Nucleus accumbens (tissue), 56 donors: ENCODE data around the gene ZBTB44.

Experiments
- DNase-seq, 56 donors: peaks; one replicate each; lab custom pipeline; 2025; lab: John Stamatoyannopoulos, UW

Gene ZBTB44

DNA sequence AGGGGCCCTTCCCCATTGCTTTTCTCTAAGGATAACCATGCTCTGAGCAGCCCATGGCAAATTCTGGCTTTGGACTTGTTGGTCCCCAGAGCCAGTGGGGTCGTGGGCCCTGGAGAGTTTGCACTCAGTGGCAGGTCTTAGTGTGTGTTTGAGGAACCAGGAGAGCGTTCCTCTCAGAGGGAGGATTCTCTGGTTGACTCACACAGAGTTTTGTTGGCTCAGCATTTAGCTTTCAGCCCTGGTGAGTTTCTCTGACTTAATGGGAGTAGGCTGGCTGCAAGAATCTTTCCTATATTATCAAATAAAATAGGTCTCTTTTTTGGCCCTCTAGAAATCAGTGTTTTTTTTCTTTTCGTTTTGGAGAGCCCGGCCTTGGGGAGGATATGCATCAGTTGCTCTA lies 134.2 kb downstream of the ZBTB44 start:
- DNase-seq: peak in 5 of 56 donors; percentile 9 to 27 (median 19)

DNA sequence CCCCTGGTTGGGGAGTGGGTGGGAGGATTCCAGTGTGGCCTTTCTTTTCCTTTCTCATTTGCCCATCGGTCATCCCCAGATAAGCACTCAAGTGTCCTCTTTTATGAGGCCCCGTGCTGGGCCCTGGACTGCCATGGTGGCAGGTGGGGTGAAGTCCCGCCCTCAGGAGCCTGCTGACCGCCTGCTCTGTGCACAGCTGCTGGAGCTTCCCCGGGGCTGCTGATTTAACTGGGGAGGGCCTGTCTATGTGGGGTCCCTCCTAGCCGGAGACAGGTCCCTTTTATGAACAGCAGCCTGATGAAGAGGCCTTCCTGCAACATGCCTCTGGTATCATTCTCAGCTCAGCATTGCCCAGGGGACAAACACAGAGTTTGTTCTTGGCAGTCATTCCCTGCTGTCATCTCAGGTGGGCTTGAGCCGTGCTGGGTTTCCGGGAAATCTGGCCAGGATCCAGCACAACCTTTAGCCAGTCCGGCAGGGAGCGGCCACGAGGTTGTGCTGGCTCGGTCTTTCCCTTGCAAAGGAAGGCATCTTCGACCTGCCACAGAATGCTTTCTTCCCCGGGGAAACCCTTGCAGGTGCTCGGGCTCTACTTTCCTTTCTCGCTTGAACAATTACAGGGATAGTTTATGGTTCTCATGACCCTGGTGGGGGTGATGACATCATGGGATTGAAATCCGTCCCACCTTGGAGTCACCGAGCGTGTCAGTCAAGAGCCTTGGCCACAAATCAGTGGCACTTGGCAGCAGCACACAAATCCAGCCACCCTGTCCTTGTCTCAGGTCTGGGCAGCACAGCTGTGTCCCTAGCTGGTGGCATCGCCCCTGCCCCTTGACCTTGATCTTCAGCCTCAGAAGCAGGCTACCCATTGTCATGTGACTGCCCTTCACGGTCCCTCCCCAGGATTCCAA lies 135.1 kb downstream of the ZBTB44 start:
- no peak for DNase-seq

DNA sequence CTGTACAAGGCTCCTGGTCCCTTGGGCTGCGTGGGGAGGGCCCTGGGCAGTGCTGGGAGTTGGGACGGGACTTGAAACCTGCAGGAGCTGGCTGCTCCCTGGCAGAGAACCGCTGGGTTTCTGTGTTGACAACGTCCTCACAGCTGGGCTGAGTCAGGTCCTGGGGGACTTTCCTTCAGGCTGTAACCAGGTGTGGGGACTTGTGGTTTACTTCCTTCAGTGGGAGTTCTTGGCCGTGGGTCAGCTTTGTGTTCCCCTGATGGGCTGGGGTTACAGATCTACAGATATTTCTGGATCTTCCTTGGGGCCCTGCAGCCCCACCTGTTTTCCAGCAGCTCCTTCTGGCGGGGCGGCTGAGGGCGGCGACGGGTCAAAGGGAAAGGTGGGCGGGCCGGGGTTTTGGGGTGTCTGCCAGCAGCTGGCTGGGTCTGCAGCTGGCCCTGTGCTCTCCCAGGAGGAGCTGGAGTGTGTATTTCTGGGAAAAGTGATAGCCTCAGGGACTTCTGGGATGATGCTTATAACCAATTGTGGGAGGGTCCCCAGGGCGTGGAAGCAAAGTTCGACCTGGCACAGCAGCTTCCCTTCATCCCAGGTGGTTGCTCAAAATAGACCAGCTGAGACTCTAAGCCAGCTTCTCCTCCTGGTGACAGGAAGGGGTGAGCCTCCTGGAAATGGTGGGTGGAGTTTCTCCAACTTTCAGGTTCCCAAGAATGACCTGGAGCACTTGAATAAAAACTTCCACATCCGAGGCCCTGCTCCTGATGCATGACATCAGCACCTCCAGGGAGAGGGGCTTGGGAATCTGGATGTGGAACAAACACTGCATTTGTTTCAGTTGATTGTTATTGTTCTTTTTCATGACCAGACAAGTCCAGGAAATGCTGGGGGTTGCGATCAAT lies 136.0 kb downstream of the ZBTB44 start:
- DNase-seq: no peak

DNA sequence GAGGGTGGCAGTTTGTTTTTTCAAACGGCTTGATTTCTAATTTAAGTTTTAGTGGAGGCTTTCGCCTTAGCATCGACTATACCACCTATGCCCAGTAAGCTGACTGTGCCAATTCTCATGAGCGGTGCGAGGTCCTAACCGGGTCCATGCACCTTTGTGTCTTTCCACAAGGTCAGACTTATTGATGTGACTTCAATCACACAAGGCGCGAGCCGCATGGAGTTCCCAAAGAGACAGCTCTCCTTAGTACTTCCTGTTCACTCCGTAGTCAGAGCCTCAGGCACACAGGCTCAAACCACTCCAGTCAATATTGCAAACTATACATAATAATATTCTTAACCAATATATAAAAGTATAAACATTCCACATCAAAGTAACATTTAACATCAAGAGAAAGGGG lies 136.9 kb downstream of the ZBTB44 start:
- DNase-seq: no peak
